Kidney epithelial cell (primary cell): ENCODE data around the gene BCAN. TPM values are rescaled to one million over a fixed set of nuclear protein-coding genes. Genes with fewer than 3 reads are reported as not detected.

Source experiments
- DNase-seq: peaks from one replicate; pipeline ENCODE4 v3.0.0-alpha.2; 2010; ENCODE audit warnings: low read depth
- H3K27me3 ChIP-seq: 2 replicates; pipeline ENCODE4 v1.6.0; 2011; ENCODE audit warnings: low read length; ENCODE audit not compliant: control insufficient read depth, insufficient read depth
- H3K36me3 ChIP-seq: 2 replicates; pipeline ENCODE4 v1.5.1; 2011; ENCODE audit warnings: low read length; ENCODE audit not compliant: control insufficient read depth, insufficient read depth
- H3K4me3 ChIP-seq: 2 replicates; pipeline ENCODE4 v1.5.1; 2011; ENCODE audit warnings: low read depth, mild to moderate bottlenecking, control low read depth, low read length
- total RNA-seq: library from RNA; depleted of rRNA; stranded (reverse); fragments of >200 nt; gene quantifications from 2 replicates; pipeline ENCODE4 v1.2.3, GENCODE V29; 2015
- TF ChIP-seq, protein P1 (sequence below): IDR thresholded peaks from 2 replicates; pipeline ENCODE4 v1.5.1; 2011; ENCODE audit warnings: mild to moderate bottlenecking, moderate library complexity, low read length, control low read depth, inconsistent platforms; ENCODE audit not compliant: insufficient read depth, poor library complexity, severe bottlenecking

The BCAN gene
- total RNA-seq, 1 donor from 2014 or later: 0.17 TPM

DNA sequence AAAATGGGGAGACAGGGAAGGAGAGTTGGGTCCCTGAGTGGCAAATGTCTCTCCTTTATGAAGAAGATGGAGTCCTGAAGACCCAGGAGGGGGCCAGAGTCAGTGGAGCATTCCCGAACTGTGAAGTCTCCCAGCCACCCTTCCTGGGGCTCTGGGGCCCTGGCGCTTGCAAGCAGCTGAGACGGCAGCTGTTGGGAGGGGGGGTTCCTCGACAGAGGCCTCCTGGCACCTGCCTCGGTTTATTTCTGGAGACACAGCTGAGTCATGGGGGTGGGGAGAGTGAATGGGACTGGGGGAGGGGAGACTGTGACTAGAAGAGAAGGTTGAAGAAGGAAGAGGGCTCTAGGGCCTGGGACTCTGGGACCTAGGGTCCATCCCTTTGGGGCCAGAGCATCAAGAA is 21.3 kb downstream of the BCAN start:
- TF ChIP-seq, protein P1, sequence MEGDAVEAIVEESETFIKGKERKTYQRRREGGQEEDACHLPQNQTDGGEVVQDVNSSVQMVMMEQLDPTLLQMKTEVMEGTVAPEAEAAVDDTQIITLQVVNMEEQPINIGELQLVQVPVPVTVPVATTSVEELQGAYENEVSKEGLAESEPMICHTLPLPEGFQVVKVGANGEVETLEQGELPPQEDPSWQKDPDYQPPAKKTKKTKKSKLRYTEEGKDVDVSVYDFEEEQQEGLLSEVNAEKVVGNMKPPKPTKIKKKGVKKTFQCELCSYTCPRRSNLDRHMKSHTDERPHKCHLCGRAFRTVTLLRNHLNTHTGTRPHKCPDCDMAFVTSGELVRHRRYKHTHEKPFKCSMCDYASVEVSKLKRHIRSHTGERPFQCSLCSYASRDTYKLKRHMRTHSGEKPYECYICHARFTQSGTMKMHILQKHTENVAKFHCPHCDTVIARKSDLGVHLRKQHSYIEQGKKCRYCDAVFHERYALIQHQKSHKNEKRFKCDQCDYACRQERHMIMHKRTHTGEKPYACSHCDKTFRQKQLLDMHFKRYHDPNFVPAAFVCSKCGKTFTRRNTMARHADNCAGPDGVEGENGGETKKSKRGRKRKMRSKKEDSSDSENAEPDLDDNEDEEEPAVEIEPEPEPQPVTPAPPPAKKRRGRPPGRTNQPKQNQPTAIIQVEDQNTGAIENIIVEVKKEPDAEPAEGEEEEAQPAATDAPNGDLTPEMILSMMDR: no peak
- Histone ChIP-seq H3K4me3 (no peak overlapping the region), H3K36me3 (no peaks in the 10 kb centered on the region), H3K27me3 (no peaks in the 10 kb centered on the region)
- DNase-seq: no peak

DNA sequence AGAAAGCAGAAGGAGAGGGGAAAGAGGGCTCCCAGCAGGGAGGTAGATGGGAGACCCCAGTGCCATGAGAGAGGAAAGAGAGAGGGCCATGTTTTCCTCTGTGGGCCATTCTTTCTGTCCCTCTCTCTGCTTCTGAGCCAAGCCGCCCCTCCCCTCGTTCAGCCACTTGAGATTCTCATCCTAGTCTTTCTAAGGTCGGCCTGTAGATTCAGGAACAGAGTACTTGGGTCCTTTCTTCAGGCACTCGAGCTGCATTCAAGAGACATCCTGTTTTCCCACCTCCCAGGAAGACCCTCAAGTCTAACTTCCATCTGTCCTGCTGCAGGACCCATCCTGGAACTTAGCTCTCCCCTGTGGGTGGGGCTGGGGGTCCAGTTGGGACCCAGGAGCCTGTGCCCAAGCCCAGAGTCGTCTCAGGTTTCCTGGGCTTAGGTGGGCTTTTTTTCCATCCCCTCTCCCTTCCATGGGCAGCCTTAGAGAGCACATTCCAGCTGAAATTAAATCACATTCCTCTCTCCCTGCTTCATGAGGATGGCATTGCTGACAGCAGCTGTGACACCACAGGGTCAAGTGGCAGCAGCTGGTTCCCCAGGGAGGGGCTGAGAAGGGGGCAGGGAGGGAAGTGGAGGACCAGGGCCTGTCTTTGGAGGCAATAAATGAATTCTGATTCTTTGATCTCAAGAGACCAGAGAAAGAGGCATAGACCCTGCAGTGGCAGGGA is 22.3 kb downstream of the BCAN start:
- no peaks in the 10 kb centered on the region for H3K36me3 ChIP-seq
- TF ChIP-seq, protein P1: no peak
- H3K27me3 ChIP-seq: no peaks in the 10 kb centered on the region
- no peak for DNase-seq
- no peak overlapping the region for H3K4me3 ChIP-seq

DNA sequence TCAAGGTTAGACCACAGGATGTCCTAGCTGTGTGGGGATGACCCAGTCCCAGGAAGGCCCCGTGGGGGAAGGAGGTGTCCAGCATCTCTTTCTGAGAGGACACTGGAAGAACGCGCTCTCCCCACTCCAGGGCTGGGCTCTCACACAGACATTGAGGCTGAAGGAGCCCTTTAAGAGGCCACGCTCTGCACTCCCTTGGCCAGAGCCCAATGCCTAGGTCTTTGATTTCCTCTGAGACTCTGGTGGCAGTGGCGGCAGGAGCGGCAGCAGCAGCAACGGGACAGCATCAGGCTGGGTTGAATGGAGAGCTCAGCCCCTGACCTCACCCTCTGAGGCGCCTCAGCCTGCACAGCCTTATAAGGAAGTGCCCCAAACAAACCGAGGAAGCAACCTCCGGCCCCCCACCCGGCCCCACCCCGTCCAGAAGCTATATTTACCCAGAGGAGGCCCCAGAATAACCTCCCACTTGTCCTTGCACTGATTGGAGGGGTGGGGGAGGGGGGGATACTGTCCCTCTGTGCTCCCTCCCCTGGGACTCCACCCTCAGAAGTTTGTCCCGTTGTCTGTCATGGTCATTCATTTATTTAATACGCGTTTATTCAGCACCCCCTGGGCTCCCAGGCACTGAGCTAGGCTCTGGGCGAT is 23.0 kb downstream of the BCAN start:
- Histone ChIP-seq H3K4me3 (no peak overlapping the region), H3K27me3 (no peaks in the 10 kb centered on the region), H3K36me3 (no peaks in the 10 kb centered on the region)
- TF ChIP-seq, protein P1: no peak
- DNase-seq: no peak

DNA sequence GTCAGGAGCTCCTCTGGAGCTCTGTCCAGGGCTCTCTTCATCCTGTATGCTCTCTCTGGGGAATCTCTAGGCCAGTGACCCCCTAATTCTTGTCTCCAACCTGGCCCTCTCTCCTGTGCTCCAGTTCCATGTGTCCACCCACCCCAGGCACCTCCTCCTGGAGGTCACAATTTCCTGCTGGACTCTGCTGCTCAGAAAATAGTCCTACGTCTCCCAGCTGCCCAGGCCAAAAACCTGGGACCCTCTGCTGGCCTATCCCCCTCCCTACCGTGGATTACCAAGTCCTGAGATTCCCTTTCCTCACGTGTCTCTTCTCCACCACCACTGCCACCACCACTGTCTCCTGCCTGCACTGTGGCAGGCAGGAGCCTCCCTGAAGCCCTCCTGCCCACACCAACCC is 23.6 kb downstream of the BCAN start:
- Histone ChIP-seq H3K36me3 (no peaks in the 10 kb centered on the region), H3K27me3 (no peaks in the 10 kb centered on the region), H3K4me3 (no peak overlapping the region)
- TF ChIP-seq, protein P1: no peak
- DNase-seq: no peak

DNA sequence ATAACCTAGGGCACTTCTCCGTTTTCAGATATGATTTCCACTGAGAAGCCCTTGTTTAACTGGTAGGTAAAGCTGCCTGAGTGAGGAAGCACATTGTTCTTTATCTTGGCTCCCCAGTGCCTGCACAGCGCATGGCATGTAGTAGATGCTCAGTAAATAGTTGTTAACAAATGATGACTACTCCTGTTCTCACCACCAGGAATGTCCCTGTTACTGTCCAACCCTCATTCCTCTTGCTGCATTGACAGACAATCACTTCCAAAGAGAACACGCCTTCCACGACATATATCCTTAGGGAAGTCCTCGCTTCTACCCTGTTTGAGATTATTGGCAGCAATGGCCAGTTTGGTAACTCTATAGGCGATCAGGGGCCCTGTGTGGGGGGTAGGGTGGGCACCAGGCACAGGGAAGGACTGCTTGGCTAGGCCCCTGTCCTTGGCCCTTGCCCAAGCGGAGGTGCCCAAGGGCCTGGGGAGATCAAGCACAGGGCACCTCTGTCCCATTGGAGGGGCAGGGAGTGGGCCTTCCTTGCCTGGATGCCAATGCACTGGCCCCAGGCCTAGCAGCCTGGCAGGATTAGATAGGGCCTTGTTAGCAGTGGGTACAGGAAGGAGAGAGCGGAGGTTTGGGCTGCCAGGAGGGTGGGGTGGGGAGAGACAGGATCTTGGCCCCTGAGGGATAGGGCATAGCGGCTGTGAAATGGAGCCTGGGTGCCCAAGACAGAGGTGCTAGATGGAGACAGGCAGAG is 25.1 kb downstream of the BCAN start:
- Histone ChIP-seq H3K27me3 (no peaks in the 10 kb centered on the region), H3K36me3 (no peaks in the 10 kb centered on the region), H3K4me3 (no peak overlapping the region)
- no peak for DNase-seq
- TF ChIP-seq, protein P1: no peak
